ENCODE data around the gene DES.

- TF ChIP-seq CTCF (IDR thresholded peaks at IDR 0.05 in 4 of 5, conservative IDR thresholded peaks at IDR 0.05 in 1 of 5) (no peak), POLR2A (IDR thresholded peaks at IDR 0.05) (no peak)
Measured at GRCh38 chr2:219378163-219378851, 39.9 kb upstream of the DES start.

Data from gastrocnemius medialis (tissue), 4 donors.